ENCODE measurements around the gene C1orf105.

The C1orf105 gene

GRCh38 chr1:172442404-172442803, 21.9 kb downstream of the C1orf105 start:
- no peak for DNase-seq (ENCODE audit: low spot score)
- TF ChIP-seq CTCF (IDR thresholded peaks at IDR 0.05; ENCODE audit: extremely low read depth, insufficient read depth, missing control alignments), result no peak
- in situ Hi-C loops (cut with MboI; ENCODE audit: low pct_unique_long_range_greater_than_20kb, low sequenced_read_pairs, unreplicated experiment), result no loop called here

- no peak for DNase-seq (ENCODE audit: low spot score)
- TF ChIP-seq CTCF (IDR thresholded peaks at IDR 0.05; ENCODE audit: extremely low read depth, insufficient read depth, missing control alignments), result no peak
- in situ Hi-C loops (cut with MboI; ENCODE audit: low pct_unique_long_range_greater_than_20kb, low sequenced_read_pairs, unreplicated experiment), result no loop called here
These were observed 22.5 kb downstream of the C1orf105 start for GRCh38 chr1:172442843-172443565.

- peak; percentile 91 for TF ChIP-seq CTCF (IDR thresholded peaks at IDR 0.05; ENCODE audit: extremely low read depth, insufficient read depth, missing control alignments)
- peak; percentile 91 for DNase-seq (ENCODE audit: low spot score)
- in situ Hi-C loops (cut with MboI; ENCODE audit: low pct_unique_long_range_greater_than_20kb, low sequenced_read_pairs, unreplicated experiment), result no loop called here
These were observed 23.4 kb downstream of the C1orf105 start, which contains the start of gene PIGC for GRCh38 chr1:172443666-172444453. Gene PIGC (minus strand): TSS chr1:172444069. CDS start chr1:172442622, 1,447 bp downstream.

GRCh38 chr1:172446547-172446946, 26.1 kb downstream of the C1orf105 start:
- no peak for DNase-seq (ENCODE audit: low spot score)
- in situ Hi-C loops (cut with MboI; ENCODE audit: low pct_unique_long_range_greater_than_20kb, low sequenced_read_pairs, unreplicated experiment), result no loop called here

GRCh38 chr1:172447641-172448040, 27.2 kb downstream of the C1orf105 start:
- in situ Hi-C loops (cut with MboI; ENCODE audit: low pct_unique_long_range_greater_than_20kb, low sequenced_read_pairs, unreplicated experiment), result no loop called here
- no peak for DNase-seq (ENCODE audit: low spot score)
- TF ChIP-seq CTCF (IDR thresholded peaks at IDR 0.05; ENCODE audit: extremely low read depth, insufficient read depth, missing control alignments), result no peak

More at GRCh38 chr1:172446547-172446946, 26.1 kb downstream of the C1orf105 start:
- no peak for TF ChIP-seq CTCF (IDR thresholded peaks at IDR 0.05; ENCODE audit: extremely low read depth, insufficient read depth, missing control alignments)

GRCh38 chr1:172448995-172449584, 28.6 kb downstream of the C1orf105 start:
- in situ Hi-C loops (cut with MboI; ENCODE audit: low pct_unique_long_range_greater_than_20kb, low sequenced_read_pairs, unreplicated experiment), result no loop called here
- DNase-seq (ENCODE audit: low spot score), result no peak
- TF ChIP-seq CTCF (IDR thresholded peaks at IDR 0.05; ENCODE audit: extremely low read depth, insufficient read depth, missing control alignments), result no peak
